Spleen (tissue), 7 donors: ENCODE results near the gene MCF2L.

Experiments
- POLR2A ChIP-seq, 3 donors: fragments of 450-650 bp; IDR thresholded peaks; one replicate each; pipeline ENCODE4 v1.5.1; 2017; ENCODE audit warnings: antibody characterized with exemption in 3 of 3, mild to moderate bottlenecking in 1 of 3
- POLR2AphosphoS5 ChIP-seq, 3 donors: sonication (generic); formaldehyde crosslinking; IDR thresholded peaks; one replicate each; pipeline ENCODE4 v1.5.1; 2017; ENCODE audit warnings: antibody characterized with exemption in 3 of 3
- TF ChIP-seq, protein P1 (sequence below), 11 experiments: fragments of 200-600 bp in 7 of 11; fragments of 450-650 bp in 4 of 11; sonication (generic) in 4 of 11; IDR thresholded peaks in 8 of 11; conservative IDR thresholded peaks in 3 of 11; 1 replicate in 7 of 11; 2 replicates in 4 of 11; pipeline versions ENCODE4 v1.4.0 to v1.8.0; 2016 to 2021; ENCODE audit warnings: antibody characterized with exemption in 11 of 11, inconsistent platforms in 4 of 11, mild to moderate bottlenecking in 1 of 11
- donor health status: DM: no; HTN: no; CAD: no; lungs with moderate emphysema.
- donor health status: DM: no; HTN: no; CAD: no.
- donor health status: DM: no; HTN: no; CAD: no.

DNA sequence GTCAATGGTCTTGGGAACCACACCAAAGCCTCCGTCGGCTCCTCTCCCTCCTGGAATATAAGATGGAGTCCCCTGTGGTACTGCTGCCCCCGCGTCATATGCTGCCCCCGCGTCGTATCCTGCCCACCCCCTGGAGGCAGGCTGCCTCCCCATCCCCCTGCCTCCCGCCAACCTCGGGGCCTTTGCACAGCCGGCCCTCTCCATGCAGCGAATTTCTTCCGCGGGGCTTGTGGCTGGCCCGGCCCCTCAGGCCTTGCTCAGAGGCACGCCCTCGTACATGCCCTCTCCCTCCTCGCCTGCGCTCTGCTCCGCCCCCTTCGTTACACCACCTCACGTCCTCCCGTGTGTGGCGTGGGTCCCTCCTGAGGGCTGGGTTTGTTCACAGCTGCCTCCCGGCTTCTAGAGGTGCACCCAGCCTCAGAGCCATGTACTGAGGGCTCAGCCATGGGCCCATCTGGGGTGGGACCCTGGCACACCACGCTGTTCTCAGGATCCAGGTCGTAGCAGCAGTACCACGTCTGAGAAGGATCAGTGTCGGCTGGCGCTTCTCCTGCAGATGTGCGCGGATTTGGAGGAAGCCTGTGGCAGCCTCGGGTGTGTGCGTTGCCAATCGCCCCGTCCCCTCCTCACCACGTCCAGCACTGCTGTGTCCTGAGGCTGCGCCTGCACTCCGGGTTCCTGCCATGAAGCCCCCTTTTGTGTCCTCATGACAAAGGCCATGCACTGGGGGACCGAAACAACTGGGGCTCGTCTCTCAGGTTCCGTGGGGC, 47.7 kb downstream of the MCF2L start:
- TF ChIP-seq, protein P1, sequence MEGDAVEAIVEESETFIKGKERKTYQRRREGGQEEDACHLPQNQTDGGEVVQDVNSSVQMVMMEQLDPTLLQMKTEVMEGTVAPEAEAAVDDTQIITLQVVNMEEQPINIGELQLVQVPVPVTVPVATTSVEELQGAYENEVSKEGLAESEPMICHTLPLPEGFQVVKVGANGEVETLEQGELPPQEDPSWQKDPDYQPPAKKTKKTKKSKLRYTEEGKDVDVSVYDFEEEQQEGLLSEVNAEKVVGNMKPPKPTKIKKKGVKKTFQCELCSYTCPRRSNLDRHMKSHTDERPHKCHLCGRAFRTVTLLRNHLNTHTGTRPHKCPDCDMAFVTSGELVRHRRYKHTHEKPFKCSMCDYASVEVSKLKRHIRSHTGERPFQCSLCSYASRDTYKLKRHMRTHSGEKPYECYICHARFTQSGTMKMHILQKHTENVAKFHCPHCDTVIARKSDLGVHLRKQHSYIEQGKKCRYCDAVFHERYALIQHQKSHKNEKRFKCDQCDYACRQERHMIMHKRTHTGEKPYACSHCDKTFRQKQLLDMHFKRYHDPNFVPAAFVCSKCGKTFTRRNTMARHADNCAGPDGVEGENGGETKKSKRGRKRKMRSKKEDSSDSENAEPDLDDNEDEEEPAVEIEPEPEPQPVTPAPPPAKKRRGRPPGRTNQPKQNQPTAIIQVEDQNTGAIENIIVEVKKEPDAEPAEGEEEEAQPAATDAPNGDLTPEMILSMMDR (IDR thresholded peaks at IDR 0.05 in 8 of 11, conservative IDR thresholded peaks at IDR 0.05 in 3 of 11), result no peak
- TF ChIP-seq POLR2AphosphoS5 (IDR thresholded peaks at IDR 0.05) (no peak), POLR2A (IDR thresholded peaks at IDR 0.05) (no peak)
